OCI-LY3 (cell line): ENCODE measurements around the gene VPS35.

ENCODE experiments used
- H2AFZ ChIP-seq: fragments of 200-600, 300-600 bp; shearing (Covaris generic); 2 replicates; pipeline ENCODE4 v1.6.0; 2014; ENCODE audit warnings: antibody characterized with exemption, low read depth, low read length
- H3K27ac ChIP-seq: fragments of 200-600, 300-600 bp; sonication (generic); 2 replicates; pipeline ENCODE4 v1.5.1; 2014; ENCODE audit warnings: mild to moderate bottlenecking, low read length, moderate library complexity, mixed read lengths
- H3K27me3 ChIP-seq: fragments of 200-600, 300-600 bp; sonication (generic); 2 replicates; pipeline ENCODE4 v1.6.1; 2014; ENCODE audit warnings: low read depth, low read length, mixed read lengths
- H3K36me3 ChIP-seq: fragments of 200-600, 300-600 bp; sonication (generic); replicated peaks from 2 replicates; pipeline ENCODE3; 2014; ENCODE audit warnings: low read depth, low read length, mixed read lengths
- H3K4me1 ChIP-seq: fragments of 300-600, 200-600 bp; sonication (generic); 2 replicates; pipeline ENCODE4 v1.6.1; 2014; ENCODE audit warnings: low read length, mixed read lengths
- H3K4me2 ChIP-seq: fragments of 200-600, 300-600 bp; sonication (generic); 2 replicates; pipeline ENCODE4 v1.6.1; 2014; ENCODE audit warnings: low read length, mixed read lengths
- H3K4me3 ChIP-seq: fragments of 300-600, 200-600 bp; sonication (generic); 2 replicates; pipeline ENCODE4 v1.5.1; 2014; ENCODE audit warnings: antibody characterized with exemption, mild to moderate bottlenecking, low read length, moderate library complexity
- H3K79me2 ChIP-seq: fragments of 300-600, 200-600 bp; shearing (Covaris generic); 2 replicates; pipeline ENCODE4 v1.6.1; 2014; ENCODE audit warnings: mild to moderate bottlenecking, low read length, mixed read lengths
- H3K9ac ChIP-seq: fragments of 300-600, 200-600 bp; shearing (Covaris generic); 2 replicates; pipeline ENCODE4 v1.6.0; 2014; ENCODE audit warnings: mild to moderate bottlenecking, low read length, moderate library complexity
- H3K9me3 ChIP-seq: fragments of 200-600, 300-600 bp; shearing (Covaris generic); 2 replicates; pipeline ENCODE4 v1.6.1; 2014; ENCODE audit warnings: low read length, mixed read lengths; ENCODE audit not compliant: insufficient read depth
- H4K20me1 ChIP-seq: fragments of 200-600, 300-600 bp; sonication (generic); 2 replicates; pipeline ENCODE4 v1.6.1; 2016; ENCODE audit warnings: low read length, mixed read lengths; ENCODE audit not compliant: insufficient read depth
- EZH2phosphoT487 ChIP-seq: fragments of 200-600 bp; shearing (Covaris generic); IDR thresholded peaks from 2 replicates; pipeline ENCODE4 v1.6.1; 2018; ENCODE audit warnings: antibody characterized with exemption, mixed run types, low read depth
- TF ChIP-seq, protein P1 (sequence below): fragments of 200-600, 300-600 bp; sonication (generic); IDR thresholded peaks from 2 replicates; pipeline ENCODE4 v1.5.1; 2014; ENCODE audit warnings: antibody characterized with exemption, low read length, low read depth

The VPS35 gene

DNA sequence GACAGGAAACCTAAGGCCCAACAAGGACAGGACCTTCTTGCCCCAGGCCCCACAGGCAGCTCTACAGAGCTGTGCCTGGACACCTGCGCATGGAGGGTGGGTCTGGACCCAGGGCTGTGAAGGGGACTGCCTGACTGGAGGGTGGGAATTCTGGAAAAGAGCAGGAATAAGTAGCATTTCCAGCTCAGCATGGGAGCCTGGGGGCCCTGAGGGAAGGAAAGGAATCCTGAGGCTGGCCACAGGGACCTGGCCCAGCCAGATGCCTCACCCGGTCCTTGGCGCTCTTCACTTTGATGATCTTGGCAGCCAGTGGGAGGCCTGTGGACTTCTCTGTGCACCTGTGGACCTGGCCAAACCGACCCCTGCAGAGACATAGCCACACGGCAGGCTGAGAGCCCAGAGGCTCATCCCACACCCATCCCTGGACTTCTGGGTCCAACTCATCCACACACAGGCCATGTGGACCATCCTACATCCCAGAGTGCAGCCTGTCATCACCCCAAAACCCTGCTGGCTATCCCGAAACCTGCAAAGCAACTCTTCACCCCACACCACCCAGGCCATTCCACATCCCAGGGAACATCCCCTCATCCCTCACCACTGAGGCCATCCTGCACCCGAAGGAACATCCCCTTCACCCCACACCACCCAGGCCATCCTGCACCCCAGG is 40.5 kb upstream of the VPS35 start:
- Histone ChIP-seq H3K79me2 (no peaks in the 10 kb centered on the region), H3K9me3 (0 out of 2 replicates have a peak, but pooled peaks cover 5% of the 10 kb centered on the region), H3K27ac (no peak overlapping the region), H3K4me1 (no peaks in the 10 kb centered on the region), H3K4me3 (no peak overlapping the region), H3K27me3 (no peaks in the 10 kb centered on the region), H3K36me3 (no peaks in the 10 kb centered on the region), H2AFZ (no peak overlapping the region), H3K4me2 (no peak overlapping the region), H4K20me1 (no peaks in the 10 kb centered on the region), H3K9ac (no peak overlapping the region)
- TF ChIP-seq EZH2phosphoT487 = no peak
- TF ChIP-seq, protein P1, sequence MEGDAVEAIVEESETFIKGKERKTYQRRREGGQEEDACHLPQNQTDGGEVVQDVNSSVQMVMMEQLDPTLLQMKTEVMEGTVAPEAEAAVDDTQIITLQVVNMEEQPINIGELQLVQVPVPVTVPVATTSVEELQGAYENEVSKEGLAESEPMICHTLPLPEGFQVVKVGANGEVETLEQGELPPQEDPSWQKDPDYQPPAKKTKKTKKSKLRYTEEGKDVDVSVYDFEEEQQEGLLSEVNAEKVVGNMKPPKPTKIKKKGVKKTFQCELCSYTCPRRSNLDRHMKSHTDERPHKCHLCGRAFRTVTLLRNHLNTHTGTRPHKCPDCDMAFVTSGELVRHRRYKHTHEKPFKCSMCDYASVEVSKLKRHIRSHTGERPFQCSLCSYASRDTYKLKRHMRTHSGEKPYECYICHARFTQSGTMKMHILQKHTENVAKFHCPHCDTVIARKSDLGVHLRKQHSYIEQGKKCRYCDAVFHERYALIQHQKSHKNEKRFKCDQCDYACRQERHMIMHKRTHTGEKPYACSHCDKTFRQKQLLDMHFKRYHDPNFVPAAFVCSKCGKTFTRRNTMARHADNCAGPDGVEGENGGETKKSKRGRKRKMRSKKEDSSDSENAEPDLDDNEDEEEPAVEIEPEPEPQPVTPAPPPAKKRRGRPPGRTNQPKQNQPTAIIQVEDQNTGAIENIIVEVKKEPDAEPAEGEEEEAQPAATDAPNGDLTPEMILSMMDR = no peak

DNA sequence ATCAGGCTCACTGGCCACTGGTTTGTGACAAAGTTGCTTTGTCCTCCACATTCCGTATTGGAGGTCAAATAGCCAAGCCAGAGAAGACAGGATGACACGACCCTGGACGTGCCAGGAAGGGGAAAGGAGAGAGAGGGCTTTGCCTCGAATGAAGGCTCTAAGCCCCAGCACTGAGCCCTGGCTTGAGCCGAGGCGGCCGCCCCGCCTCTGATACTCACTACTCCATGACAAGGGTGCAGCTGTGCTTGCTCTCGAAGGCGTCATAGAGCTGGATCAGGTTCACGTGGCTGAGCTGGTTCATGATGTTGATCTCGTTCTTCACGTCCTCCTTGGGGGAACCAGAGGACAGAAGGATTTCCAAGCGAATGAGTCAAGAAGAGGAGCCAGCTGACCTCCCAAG is 39.8 kb upstream of the VPS35 start:
- Histone ChIP-seq H3K27ac (no peak overlapping the region), H3K9ac (no peak overlapping the region), H3K36me3 (no peaks in the 10 kb centered on the region), H3K4me1 (no peaks in the 10 kb centered on the region), H3K4me3 (no peak overlapping the region), H3K4me2 (no peak overlapping the region), H3K79me2 (no peaks in the 10 kb centered on the region), H3K27me3 (no peaks in the 10 kb centered on the region), H2AFZ (no peak overlapping the region), H4K20me1 (no peaks in the 10 kb centered on the region), H3K9me3 (0 out of 2 replicates have a peak, but pooled peaks cover 5% of the 10 kb centered on the region)
- TF ChIP-seq, protein P1 = no peak
- TF ChIP-seq EZH2phosphoT487 = no peak

DNA sequence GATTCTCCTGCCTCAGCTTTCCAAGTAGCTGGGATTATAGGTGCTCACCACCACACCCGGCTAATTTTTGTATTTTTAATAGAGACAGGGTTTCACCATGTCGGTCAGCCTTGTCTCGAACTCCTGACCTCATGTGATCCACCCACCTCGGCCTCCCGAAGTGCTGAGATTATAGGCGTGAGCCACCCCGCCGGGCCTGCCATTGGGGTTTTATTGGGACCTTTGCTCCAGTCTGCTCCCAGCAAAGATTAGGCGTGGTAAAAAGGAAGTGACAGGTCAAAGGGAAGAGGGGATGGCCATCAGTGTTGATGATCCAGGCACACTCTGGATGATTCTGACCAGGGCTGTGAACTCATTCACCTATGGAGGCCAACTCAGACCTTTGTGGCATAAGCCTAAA is 38.7 kb upstream of the VPS35 start:
- Histone ChIP-seq H3K4me3 (no peak overlapping the region), H4K20me1 (no peaks in the 10 kb centered on the region), H2AFZ (no peak overlapping the region), H3K9ac (no peak overlapping the region), H3K4me2 (no peak overlapping the region), H3K4me1 (no peaks in the 10 kb centered on the region), H3K36me3 (no peaks in the 10 kb centered on the region), H3K27ac (no peak overlapping the region), H3K27me3 (no peaks in the 10 kb centered on the region), H3K79me2 (no peaks in the 10 kb centered on the region), H3K9me3 (0 out of 2 replicates have a peak, but pooled peaks cover 5% of the 10 kb centered on the region)
- no peak for TF ChIP-seq EZH2phosphoT487
- TF ChIP-seq, protein P1 = no peak

DNA sequence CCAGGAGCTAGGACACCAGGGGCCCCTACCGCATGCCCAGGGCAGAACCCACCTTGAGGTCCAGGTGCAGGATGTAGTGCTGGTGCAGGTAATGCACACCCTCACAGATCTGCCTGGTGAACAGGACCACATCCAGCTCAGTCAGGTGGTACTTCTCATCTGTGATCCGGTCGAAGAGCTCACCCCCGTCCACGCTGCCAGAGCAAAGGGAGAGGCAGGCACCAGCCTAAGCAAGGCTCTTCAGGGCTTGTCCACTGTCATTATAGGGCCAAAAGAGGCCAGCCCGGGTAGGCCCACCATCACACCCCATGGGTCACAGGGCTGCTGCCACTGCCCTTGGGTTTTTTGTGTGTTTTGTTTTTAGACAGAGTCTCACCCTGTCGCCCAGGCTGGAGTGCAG is 38.2 kb upstream of the VPS35 start:
- H4K20me1 ChIP-seq = no peaks in the 10 kb centered on the region
- H3K9ac ChIP-seq = no peak overlapping the region
- no peak overlapping the region for H3K4me2 ChIP-seq
- H2AFZ ChIP-seq = no peak overlapping the region
- no peaks in the 10 kb centered on the region for H3K27me3 ChIP-seq
- no peak overlapping the region for H3K27ac ChIP-seq
- H3K4me1 ChIP-seq = no peaks in the 10 kb centered on the region
- H3K4me3 ChIP-seq = no peak overlapping the region
- H3K9me3 ChIP-seq = 0 out of 2 replicates have a peak, but pooled peaks cover 5% of the 10 kb centered on the region
- no peaks in the 10 kb centered on the region for H3K36me3 ChIP-seq
- H3K79me2 ChIP-seq = no peaks in the 10 kb centered on the region
- TF ChIP-seq, protein P1 = no peak
- no peak for TF ChIP-seq EZH2phosphoT487
